HepG2 (cell line): ENCODE results near the gene CDK7. TPM values are rescaled to one million over a fixed set of nuclear protein-coding genes. Genes with fewer than 3 reads are reported as not detected.

ENCODE experiments used
- CHD2 ChIP-seq: IDR thresholded peaks from 2 replicates; pipeline ENCODE4 v1.6.1; 2011; ENCODE audit warnings: low read depth, low read length, improper control_type of control experiment
- ETV5 ChIP-seq: IDR thresholded peaks from 2 replicates; pipeline ENCODE4 v1.6.1; 2018; ENCODE audit warnings: missing biosample characterization, missing genetic modification reagents, inconsistent platforms, borderline replicate concordance
- FOXA3 ChIP-seq: IDR thresholded peaks from 2 replicates; pipeline ENCODE4 v1.6.1; 2016; ENCODE audit warnings: missing genetic modification reagents, missing compliant biosample characterization
- KLF12 ChIP-seq: sonication (generic); formaldehyde crosslinking; IDR thresholded peaks from 2 replicates; pipeline ENCODE4 v1.4.0; 2020; ENCODE audit warnings: missing genetic modification reagents, borderline replicate concordance
- MAF1 ChIP-seq: sonication (generic); formaldehyde crosslinking; IDR thresholded peaks from 2 replicates; pipeline ENCODE4 v1.5.0; 2020; ENCODE audit warnings: missing genetic modification reagents, borderline replicate concordance
- MTF1 ChIP-seq: sonication (generic); formaldehyde crosslinking; IDR thresholded peaks from 2 replicates; pipeline ENCODE4 v1.5.0; 2020; ENCODE audit warnings: missing genetic modification reagents
- NCOR1 ChIP-seq: fragments of 200-600 bp; sonication (generic); IDR thresholded peaks from 2 replicates; pipeline ENCODE4 v1.7.0; 2017; ENCODE audit warnings: antibody characterized with exemption, low read length, borderline replicate concordance
- PHF5A ChIP-seq: IDR thresholded peaks from one replicate; pipeline ENCODE4 v1.6.1; 2018; ENCODE audit warnings: low read depth, missing genetic modification reagents; ENCODE audit not compliant: unreplicated experiment
- PITX1 ChIP-seq: sonication (generic); formaldehyde crosslinking; IDR thresholded peaks from 2 replicates; pipeline ENCODE4 v1.5.1; 2020; ENCODE audit warnings: mild to moderate bottlenecking, missing genetic modification reagents
- SP2 ChIP-seq: sonication (generic); formaldehyde crosslinking; IDR thresholded peaks from 2 replicates; pipeline ENCODE4 v1.5.1; 2020; ENCODE audit warnings: mild to moderate bottlenecking, missing genetic modification reagents
- TEAD3 ChIP-seq: optimal IDR thresholded peaks from 2 replicates; pipeline ENCODE3; 2016; ENCODE audit warnings: borderline replicate concordance
- TGIF2 ChIP-seq: IDR thresholded peaks from 2 replicates; pipeline ENCODE4 v1.6.1; 2016; ENCODE audit warnings: control low read depth, missing compliant biosample characterization
- ZBTB7B ChIP-seq: sonication (generic); formaldehyde crosslinking; IDR thresholded peaks from 2 replicates; pipeline ENCODE4 v1.4.0; 2020; ENCODE audit warnings: missing genetic modification reagents
- ZFP62 ChIP-seq: sonication (generic); formaldehyde crosslinking; IDR thresholded peaks from 2 replicates; pipeline ENCODE4 v1.4.0; 2020; ENCODE audit warnings: missing genetic modification reagents
- ZNF10 ChIP-seq: sonication (generic); formaldehyde crosslinking; IDR thresholded peaks from 2 replicates; pipeline ENCODE4 v1.4.0; 2020; ENCODE audit warnings: mild to moderate bottlenecking, low read depth, missing genetic modification reagents, borderline replicate concordance
- ZNF205 ChIP-seq: IDR thresholded peaks from 2 replicates; pipeline ENCODE4 v1.6.1; 2018; ENCODE audit warnings: missing biosample characterization, missing genetic modification reagents
- ZNF382 ChIP-seq: sonication (generic); formaldehyde crosslinking; IDR thresholded peaks from 2 replicates; pipeline ENCODE4 v1.5.0; 2020; ENCODE audit warnings: missing genetic modification reagents, mild to moderate bottlenecking, borderline replicate concordance
- ZNF550 ChIP-seq: sonication (generic); formaldehyde crosslinking; IDR thresholded peaks from 2 replicates; pipeline ENCODE4 v1.4.0; 2020; ENCODE audit warnings: mild to moderate bottlenecking, missing genetic modification reagents, borderline replicate concordance
- ZNF563 ChIP-seq: sonication (generic); formaldehyde crosslinking; IDR thresholded peaks from 2 replicates; pipeline ENCODE4 v1.8.0; 2022; ENCODE audit warnings: mild to moderate bottlenecking, moderate library complexity, missing genetic modification reagents
- ZNF580 ChIP-seq: IDR thresholded peaks from 2 replicates; pipeline ENCODE4 v1.6.1; 2016; ENCODE audit warnings: low read depth, borderline replicate concordance
- ZNF746 ChIP-seq: sonication (generic); formaldehyde crosslinking; IDR thresholded peaks from 2 replicates; pipeline ENCODE4 v1.8.0; 2022; ENCODE audit warnings: mild to moderate bottlenecking, missing genetic modification reagents
- polyA plus RNA-seq, 8 experiments: library from polyadenylated mRNA; depleted of rRNA in 3 of 8; stranded (reverse) in 7 of 8; unstranded in 1 of 8; fragments of >200 nt; fragmentation: Illumina TruSeq in 4 of 8; extraction: Trizol in 4 of 8; gene quantifications; 2 replicates each; pipeline versions ENCODE4 v1.2.1 to v1.2.3, GENCODE V29; 2011 to 2016; ENCODE audit warnings: low read depth in 4 of 8, missing spikeins in 1 of 8, mixed read lengths in 1 of 8; ENCODE audit not compliant: insufficient read depth in 1 of 8
- total RNA-seq, 5 experiments: library from RNA; depleted of rRNA; stranded (reverse); fragments of >200 nt; fragmentation: Illumina TruSeq; extraction: Trizol; gene quantifications; 2 replicates each; pipeline ENCODE4 v1.2.3, GENCODE V29; 2016; ENCODE audit warnings: low read depth in 1 of 5
- TF ChIP-seq, protein P1 (sequence below): sonication (generic); formaldehyde crosslinking; IDR thresholded peaks from 2 replicates; pipeline ENCODE4 v1.8.1; 2023; ENCODE audit warnings: mild to moderate bottlenecking, moderate library complexity, missing genetic modification reagents
- TF ChIP-seq, protein P2 (sequence below): sonication (generic); formaldehyde crosslinking; conservative IDR thresholded peaks from 2 replicates; pipeline ENCODE4 v1.8.0; 2022; ENCODE audit warnings: mild to moderate bottlenecking, moderate library complexity, missing genetic modification reagents
- TF ChIP-seq, protein P3 (sequence below): sonication (generic); formaldehyde crosslinking; IDR thresholded peaks from 2 replicates; pipeline ENCODE4 v1.5.0; 2020; ENCODE audit warnings: missing genetic modification reagents
- TF ChIP-seq, protein P4 (sequence below): sonication (generic); formaldehyde crosslinking; IDR thresholded peaks from 2 replicates; pipeline ENCODE4 v1.4.0; 2020; ENCODE audit warnings: missing genetic modification reagents, borderline replicate concordance

The CDK7 gene
- total and polyA plus RNA-seq, 2 of the 13 experiments (the other 11 are each of a cell fraction or from before 2014, with no cell fraction given) = 41.2 to 54.9 TPM

- TF ChIP-seq, protein P1, sequence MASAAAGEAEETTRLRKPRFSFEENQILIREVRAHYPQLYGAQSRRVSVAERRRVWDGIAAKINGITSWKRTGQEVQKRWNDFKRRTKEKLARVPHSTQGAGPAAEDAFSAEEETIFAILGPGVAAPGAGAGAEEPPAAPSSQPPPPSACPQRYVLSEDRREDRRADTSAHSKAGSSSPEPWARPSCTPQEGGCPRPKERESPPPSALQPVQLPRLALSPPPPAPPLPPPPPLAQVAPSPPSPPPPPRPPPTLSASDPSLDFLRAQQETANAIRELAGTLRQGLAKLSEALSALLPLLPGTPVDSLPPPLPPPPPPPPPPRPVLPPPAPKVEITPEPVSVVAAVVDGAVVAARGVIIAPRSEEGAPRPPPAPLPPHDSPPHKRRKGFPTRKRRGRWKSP (CRISPR knock-in tag) = 0 out of 2 replicates have a peak, but pooled peaks have one; percentile 48
- TF ChIP-seq PITX1 (CRISPR knock-in tag) = peak; percentile 76
- TF ChIP-seq, protein P2, sequence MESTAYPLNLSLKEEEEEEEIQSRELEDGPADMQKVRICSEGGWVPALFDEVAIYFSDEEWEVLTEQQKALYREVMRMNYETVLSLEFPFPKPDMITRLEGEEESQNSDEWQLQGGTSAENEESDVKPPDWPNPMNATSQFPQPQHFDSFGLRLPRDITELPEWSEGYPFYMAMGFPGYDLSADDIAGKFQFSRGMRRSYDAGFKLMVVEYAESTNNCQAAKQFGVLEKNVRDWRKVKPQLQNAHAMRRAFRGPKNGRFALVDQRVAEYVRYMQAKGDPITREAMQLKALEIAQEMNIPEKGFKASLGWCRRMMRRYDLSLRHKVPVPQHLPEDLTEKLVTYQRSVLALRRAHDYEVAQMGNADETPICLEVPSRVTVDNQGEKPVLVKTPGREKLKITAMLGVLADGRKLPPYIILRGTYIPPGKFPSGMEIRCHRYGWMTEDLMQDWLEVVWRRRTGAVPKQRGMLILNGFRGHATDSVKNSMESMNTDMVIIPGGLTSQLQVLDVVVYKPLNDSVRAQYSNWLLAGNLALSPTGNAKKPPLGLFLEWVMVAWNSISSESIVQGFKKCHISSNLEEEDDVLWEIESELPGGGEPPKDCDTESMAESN (CRISPR knock-in tag) = 0 out of 2 replicates have a peak, but pooled peaks have one; percentile 28
- TF ChIP-seq SP2 (CRISPR knock-in tag) = peak; percentile 48; the same call in 1 of the 2 replicates
- TF ChIP-seq ZFP62 = no peak
- no peak for TF ChIP-seq ZBTB7B (CRISPR knock-in tag)
- TF ChIP-seq ZNF205 (CRISPR knock-in tag) = 0 out of 2 replicates have a peak, but pooled peaks have one; percentile 17
- TF ChIP-seq TGIF2 (CRISPR knock-in tag) = peak; percentile 86; the same call in 1 of the 2 replicates
- no peak for TF ChIP-seq KLF12 (CRISPR knock-in tag)
- peak; percentile 73; the same call in 1 of the 2 replicates for TF ChIP-seq ZNF563 (CRISPR knock-in tag)
- no peak for TF ChIP-seq ZNF550
- TF ChIP-seq PHF5A (CRISPR knock-in tag) = no peak
- TF ChIP-seq CHD2 = no peak
- no peak for TF ChIP-seq MTF1
- TF ChIP-seq, protein P3, sequence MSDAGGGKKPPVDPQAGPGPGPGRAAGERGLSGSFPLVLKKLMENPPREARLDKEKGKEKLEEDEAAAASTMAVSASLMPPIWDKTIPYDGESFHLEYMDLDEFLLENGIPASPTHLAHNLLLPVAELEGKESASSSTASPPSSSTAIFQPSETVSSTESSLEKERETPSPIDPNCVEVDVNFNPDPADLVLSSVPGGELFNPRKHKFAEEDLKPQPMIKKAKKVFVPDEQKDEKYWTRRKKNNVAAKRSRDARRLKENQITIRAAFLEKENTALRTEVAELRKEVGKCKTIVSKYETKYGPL = no peak
- no peak for TF ChIP-seq ZNF10 (CRISPR knock-in tag)
- TF ChIP-seq, protein P4, sequence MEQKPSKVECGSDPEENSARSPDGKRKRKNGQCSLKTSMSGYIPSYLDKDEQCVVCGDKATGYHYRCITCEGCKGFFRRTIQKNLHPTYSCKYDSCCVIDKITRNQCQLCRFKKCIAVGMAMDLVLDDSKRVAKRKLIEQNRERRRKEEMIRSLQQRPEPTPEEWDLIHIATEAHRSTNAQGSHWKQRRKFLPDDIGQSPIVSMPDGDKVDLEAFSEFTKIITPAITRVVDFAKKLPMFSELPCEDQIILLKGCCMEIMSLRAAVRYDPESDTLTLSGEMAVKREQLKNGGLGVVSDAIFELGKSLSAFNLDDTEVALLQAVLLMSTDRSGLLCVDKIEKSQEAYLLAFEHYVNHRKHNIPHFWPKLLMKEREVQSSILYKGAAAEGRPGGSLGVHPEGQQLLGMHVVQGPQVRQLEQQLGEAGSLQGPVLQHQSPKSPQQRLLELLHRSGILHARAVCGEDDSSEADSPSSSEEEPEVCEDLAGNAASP (CRISPR knock-in tag) = no peak
- TF ChIP-seq NCOR1 = no peak; the same call in 1 of the 2 replicates
- peak; percentile 84; the same call in 1 of the 2 replicates for TF ChIP-seq ETV5 (CRISPR knock-in tag)
- TF ChIP-seq TEAD3 = peak; percentile 71
- TF ChIP-seq ZNF382 = no peak
- no peak for TF ChIP-seq ZNF746 (CRISPR knock-in tag)
- no peak for TF ChIP-seq MAF1 (CRISPR knock-in tag)
- peak; percentile 28; the same call in 1 of the 2 replicates for TF ChIP-seq FOXA3
- TF ChIP-seq ZNF580 (CRISPR knock-in tag) = peak; percentile 71; the same call in 1 of the 2 replicates
Measured at GRCh38 chr5:69234457-69235268, at the start of gene CDK7 (continued).
